Fibroblast of pulmonary artery (primary cell): ENCODE measurements around the gene GRM7.

Source experiments
- DNase-seq: peaks from one replicate; pipeline ENCODE4 v3.0.0-alpha.2; 2010; ENCODE audit warnings: low read depth
- H3K4me3 ChIP-seq: replicated peaks from 2 replicates; pipeline ENCODE4 v1.5.1; 2011; ENCODE audit warnings: low read depth, mild to moderate bottlenecking, control low read depth, low read length, moderate library complexity
- CTCF ChIP-seq: IDR thresholded peaks from 2 replicates; pipeline ENCODE4 v1.5.1; 2011; ENCODE audit warnings: mild to moderate bottlenecking, control low read depth, low read length, inconsistent platforms; ENCODE audit errors: missing control alignments

GRM7 gene

GRCh38 chr3:7280318-7280717, 419.4 kb downstream of the GRM7 start:
- no peak overlapping the region for H3K4me3 ChIP-seq
- no peak for TF ChIP-seq CTCF

GRCh38 chr3:7282988-7283387, 422.1 kb downstream of the GRM7 start:
- peak; percentile 18 for DNase-seq
- H3K4me3 ChIP-seq = no peak overlapping the region
- TF ChIP-seq CTCF = no peak

More at GRCh38 chr3:7280318-7280717, 419.4 kb downstream of the GRM7 start:
- no peak for DNase-seq

- peak; percentile 24 for TF ChIP-seq CTCF
- DNase-seq = peak; percentile 45
- H3K4me3 ChIP-seq = no peak overlapping the region
Observed at GRCh38 chr3:7285505-7285904, 424.6 kb downstream of the GRM7 start.

GRCh38 chr3:7288133-7288532, 427.2 kb downstream of the GRM7 start:
- no peak overlapping the region for H3K4me3 ChIP-seq
- DNase-seq = no peak
- TF ChIP-seq CTCF = no peak

GRCh38 chr3:7289121-7289520, 428.2 kb downstream of the GRM7 start:
- peak; percentile 17 for DNase-seq
- TF ChIP-seq CTCF = no peak
- no peak overlapping the region for H3K4me3 ChIP-seq

- TF ChIP-seq CTCF = no peak
Observed at GRCh38 chr3:7290077-7290825, 429.3 kb downstream of the GRM7 start.

GRCh38 chr3:7292362-7292761, 431.4 kb downstream of the GRM7 start:
- H3K4me3 ChIP-seq = no peak overlapping the region
- TF ChIP-seq CTCF = no peak
- DNase-seq = no peak

More at GRCh38 chr3:7290077-7290825, 429.3 kb downstream of the GRM7 start:
- H3K4me3 ChIP-seq = no peak overlapping the region
- peak; percentile 65 for DNase-seq
